Loucy (cell line): Measurements from ENCODE around the gene IL2RG.

Experiments used
- EZH2phosphoT487 ChIP-seq: fragments of 200-600 bp; IDR thresholded peaks from 2 replicates; pipeline ENCODE4 v1.6.1; 2018; ENCODE audit warnings: antibody characterized with exemption, mild to moderate bottlenecking, moderate library complexity, borderline replicate concordance
- TF ChIP-seq, protein P1 (sequence below): fragments of 200-600 bp; sonication (generic); conservative IDR thresholded peaks from 2 replicates; pipeline ENCODE4 v1.5.1; 2014; ENCODE audit warnings: mild to moderate bottlenecking, antibody characterized with exemption, low read length

DNA sequence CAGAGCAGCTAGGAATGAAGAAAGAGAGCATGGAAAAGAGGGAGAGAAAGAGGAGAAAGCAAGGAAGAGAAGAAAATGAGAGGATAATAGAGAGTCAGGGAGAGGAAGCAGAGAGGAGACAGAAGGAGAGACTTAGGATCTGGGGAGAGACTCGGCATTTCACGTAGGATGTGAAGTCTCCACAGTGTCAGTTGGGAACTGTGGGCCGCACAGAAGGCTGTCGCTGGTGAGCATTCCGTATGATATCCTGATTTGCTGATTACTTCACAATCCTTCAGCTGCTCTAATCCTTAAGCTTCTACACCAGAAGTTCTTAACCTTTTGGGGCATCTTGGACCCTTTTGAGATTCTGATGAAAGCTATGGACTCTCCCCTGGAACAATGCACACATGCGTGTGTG lies 47.2 kb upstream of the IL2RG start:
- TF ChIP-seq, protein P1, sequence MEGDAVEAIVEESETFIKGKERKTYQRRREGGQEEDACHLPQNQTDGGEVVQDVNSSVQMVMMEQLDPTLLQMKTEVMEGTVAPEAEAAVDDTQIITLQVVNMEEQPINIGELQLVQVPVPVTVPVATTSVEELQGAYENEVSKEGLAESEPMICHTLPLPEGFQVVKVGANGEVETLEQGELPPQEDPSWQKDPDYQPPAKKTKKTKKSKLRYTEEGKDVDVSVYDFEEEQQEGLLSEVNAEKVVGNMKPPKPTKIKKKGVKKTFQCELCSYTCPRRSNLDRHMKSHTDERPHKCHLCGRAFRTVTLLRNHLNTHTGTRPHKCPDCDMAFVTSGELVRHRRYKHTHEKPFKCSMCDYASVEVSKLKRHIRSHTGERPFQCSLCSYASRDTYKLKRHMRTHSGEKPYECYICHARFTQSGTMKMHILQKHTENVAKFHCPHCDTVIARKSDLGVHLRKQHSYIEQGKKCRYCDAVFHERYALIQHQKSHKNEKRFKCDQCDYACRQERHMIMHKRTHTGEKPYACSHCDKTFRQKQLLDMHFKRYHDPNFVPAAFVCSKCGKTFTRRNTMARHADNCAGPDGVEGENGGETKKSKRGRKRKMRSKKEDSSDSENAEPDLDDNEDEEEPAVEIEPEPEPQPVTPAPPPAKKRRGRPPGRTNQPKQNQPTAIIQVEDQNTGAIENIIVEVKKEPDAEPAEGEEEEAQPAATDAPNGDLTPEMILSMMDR, result no peak
- no peak for TF ChIP-seq EZH2phosphoT487
